ACC112 (cell line): ENCODE measurements around the gene MAD1L1.

ENCODE experiments used
- H2AFZ ChIP-seq: fragments of 200-600 bp; sonication (generic); one replicate; pipeline ENCODE4 v1.6.0; 2017; ENCODE audit warnings: antibody characterized with exemption, low read length; ENCODE audit not compliant: unreplicated experiment
- H3K27ac ChIP-seq: fragments of 200-600 bp; sonication (generic); 2 replicates; pipeline ENCODE4 v1.5.1; 2014; ENCODE audit warnings: low read depth, mild to moderate bottlenecking, antibody characterized with exemption, low read length, moderate library complexity
- H3K27me3 ChIP-seq: fragments of 200-600 bp; sonication (generic); 2 replicates; pipeline ENCODE4 v1.6.1; 2014; ENCODE audit warnings: mild to moderate bottlenecking, antibody characterized with exemption, low read length, moderate library complexity, mixed read lengths; ENCODE audit not compliant: insufficient read depth
- H3K36me3 ChIP-seq: fragments of 200-600 bp; sonication (generic); 2 replicates; pipeline ENCODE4 v1.6.1; 2016; ENCODE audit warnings: mild to moderate bottlenecking, antibody characterized with exemption, low read length, moderate library complexity, mixed read lengths; ENCODE audit not compliant: insufficient read depth
- H3K4me1 ChIP-seq: fragments of 200-600 bp; sonication (generic); one replicate; pipeline ENCODE4 v1.6.1; 2016; ENCODE audit warnings: low read length, mixed read lengths; ENCODE audit not compliant: insufficient read depth, unreplicated experiment, control insufficient read depth
- H3K4me3 ChIP-seq: fragments of 200-600 bp; sonication (generic); 2 replicates; pipeline ENCODE4 v1.5.1; 2014; ENCODE audit warnings: mild to moderate bottlenecking, low read depth, low read length
- H3K79me2 ChIP-seq: fragments of 200-600 bp; sonication (generic); one replicate; pipeline ENCODE4 v1.6.0; 2016; ENCODE audit warnings: low read length; ENCODE audit not compliant: control insufficient read depth, unreplicated experiment, insufficient read depth

Gene MAD1L1

DNA sequence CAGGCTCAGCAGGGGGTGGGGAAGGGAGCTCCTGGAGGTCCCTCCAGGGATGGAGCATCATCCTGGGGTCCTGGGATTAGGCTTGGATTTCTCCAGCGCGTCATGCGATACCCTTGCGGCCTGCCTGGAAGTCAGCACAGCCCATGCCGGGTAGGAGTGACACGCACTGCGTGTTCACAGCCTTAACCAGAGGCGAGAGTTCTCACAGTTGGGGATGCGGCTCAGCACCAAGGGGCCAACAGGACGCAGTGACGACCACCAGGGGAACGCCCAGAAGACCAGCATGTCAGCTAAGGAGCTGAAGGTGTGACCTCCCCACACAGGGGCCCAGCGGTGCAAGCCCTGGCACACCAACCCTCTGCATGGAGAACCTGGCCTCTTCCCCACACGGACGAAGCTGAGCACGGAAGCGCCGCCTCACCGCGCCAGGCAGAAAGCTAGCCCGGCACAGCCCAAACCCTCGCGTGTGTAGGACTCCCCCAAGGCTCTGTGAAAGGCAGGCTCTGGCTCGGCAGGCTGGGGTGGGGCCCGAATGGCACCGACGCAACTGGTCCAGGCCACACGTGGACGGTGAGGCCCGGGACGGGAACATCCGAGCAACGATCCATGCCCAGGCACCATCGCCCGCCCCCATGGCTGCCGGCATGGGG is 364.1 kb downstream of the MAD1L1 start:
- Histone ChIP-seq H3K4me1 (no peaks in the 10 kb centered on the region), H2AFZ (no peak overlapping the region), H3K27ac (no peak overlapping the region), H3K4me3 (no peak overlapping the region), H3K36me3 (no peaks in the 10 kb centered on the region), H3K27me3 (no peaks in the 10 kb centered on the region), H3K79me2 (no peaks in the 10 kb centered on the region)

DNA sequence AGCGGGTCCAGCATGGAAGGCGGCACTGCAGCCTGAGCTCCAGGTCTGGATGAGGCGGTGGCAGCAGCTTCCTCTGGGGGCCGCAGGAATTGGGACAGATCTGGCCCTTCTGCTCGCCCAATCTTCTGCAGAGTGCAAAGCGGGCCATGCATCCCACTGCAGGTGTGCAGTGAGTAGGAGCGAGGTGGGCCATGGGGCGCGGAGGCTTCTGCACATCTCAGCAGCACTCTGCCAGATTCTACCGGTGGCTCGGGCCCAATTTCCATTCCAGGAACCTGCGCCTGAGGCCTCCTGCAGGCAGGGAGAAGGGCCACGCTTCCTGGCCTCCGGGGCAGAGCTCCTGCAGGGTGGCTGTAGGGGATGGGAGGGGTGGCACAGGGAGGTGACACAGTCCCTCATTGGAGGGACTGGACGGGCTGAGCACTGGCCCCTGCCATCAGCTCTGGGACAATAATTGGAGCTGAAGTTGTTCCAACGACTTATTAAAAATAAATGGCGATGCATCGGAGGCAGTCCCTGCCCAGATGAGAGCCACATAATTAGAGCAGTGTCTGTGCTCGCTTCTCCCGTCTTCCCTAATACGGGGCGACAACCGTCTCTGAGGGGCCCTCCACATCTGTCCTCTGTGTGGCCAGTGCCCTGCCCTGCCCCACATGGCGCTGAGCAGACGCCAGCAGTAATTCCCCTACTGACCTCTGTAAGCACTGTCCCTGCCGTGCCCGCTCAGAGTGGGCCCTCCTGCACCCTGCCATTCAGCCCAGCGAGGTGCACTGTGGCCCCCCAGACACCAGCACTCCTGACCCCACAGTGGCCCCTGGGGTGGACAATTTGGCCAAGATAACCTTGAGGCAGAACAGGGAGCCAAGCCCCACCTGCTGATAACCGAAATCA is 365.1 kb downstream of the MAD1L1 start:
- Histone ChIP-seq H3K27ac (no peak overlapping the region), H3K27me3 (no peaks in the 10 kb centered on the region), H3K79me2 (no peaks in the 10 kb centered on the region), H2AFZ (no peak overlapping the region), H3K4me1 (no peaks in the 10 kb centered on the region), H3K36me3 (no peaks in the 10 kb centered on the region), H3K4me3 (no peak overlapping the region)

GRCh38 chr7:1866601-1867000 is 366.1 kb downstream of the MAD1L1 start:
- H2AFZ ChIP-seq: no peak overlapping the region
- H3K4me1 ChIP-seq: no peaks in the 10 kb centered on the region
- no peaks in the 10 kb centered on the region for H3K36me3 ChIP-seq
- no peak overlapping the region for H3K27ac ChIP-seq
- H3K4me3 ChIP-seq: no peak overlapping the region
- H3K27me3 ChIP-seq: no peaks in the 10 kb centered on the region
- no peaks in the 10 kb centered on the region for H3K79me2 ChIP-seq

GRCh38 chr7:1865571-1866255 is 367.0 kb downstream of the MAD1L1 start:
- Histone ChIP-seq H3K4me1 (no peaks in the 10 kb centered on the region), H3K79me2 (no peaks in the 10 kb centered on the region), H3K36me3 (no peaks in the 10 kb centered on the region), H3K27ac (no peak overlapping the region), H3K27me3 (no peaks in the 10 kb centered on the region), H2AFZ (no peak overlapping the region), H3K4me3 (no peak overlapping the region)

DNA sequence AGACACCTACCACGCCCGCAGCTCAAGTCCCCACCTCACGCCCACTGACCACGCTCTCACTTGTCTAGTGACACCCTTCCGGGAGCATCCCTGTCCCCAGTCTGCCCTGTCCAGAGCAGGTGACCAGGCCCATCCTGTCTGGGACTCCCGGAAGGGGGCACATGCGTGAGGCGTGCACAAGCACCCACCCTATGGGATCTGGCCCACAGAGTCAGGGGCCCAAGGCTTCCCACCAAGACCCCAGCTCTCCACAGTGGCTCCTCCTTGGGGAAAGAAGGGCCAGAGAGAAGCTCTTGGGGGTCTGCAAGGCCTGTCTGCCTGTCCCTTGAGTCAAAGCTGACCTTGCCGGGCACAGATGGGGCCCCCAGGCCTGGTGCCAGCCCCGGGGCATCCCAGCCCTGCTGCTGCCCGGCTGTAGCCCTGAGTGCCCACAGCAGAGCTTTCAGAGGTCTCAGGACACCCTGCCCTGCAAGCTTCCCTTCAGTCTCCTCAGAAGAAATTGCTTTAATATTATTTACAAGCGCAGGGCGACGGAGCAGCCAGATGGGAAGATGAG is 367.7 kb downstream of the MAD1L1 start:
- no peaks in the 10 kb centered on the region for H3K79me2 ChIP-seq
- no peak overlapping the region for H3K4me3 ChIP-seq
- H3K27ac ChIP-seq: no peak overlapping the region
- H2AFZ ChIP-seq: no peak overlapping the region
- no peaks in the 10 kb centered on the region for H3K36me3 ChIP-seq
- no peaks in the 10 kb centered on the region for H3K4me1 ChIP-seq
- H3K27me3 ChIP-seq: no peaks in the 10 kb centered on the region

- Histone ChIP-seq H3K4me3 (no peak overlapping the region), H2AFZ (no peak overlapping the region), H3K27me3 (no peaks in the 10 kb centered on the region), H3K27ac (no peak overlapping the region), H3K36me3 (no peaks in the 10 kb centered on the region), H3K4me1 (no peaks in the 10 kb centered on the region), H3K79me2 (no peaks in the 10 kb centered on the region)
Observed at GRCh38 chr7:1864161-1864940, 368.4 kb downstream of the MAD1L1 start.

DNA sequence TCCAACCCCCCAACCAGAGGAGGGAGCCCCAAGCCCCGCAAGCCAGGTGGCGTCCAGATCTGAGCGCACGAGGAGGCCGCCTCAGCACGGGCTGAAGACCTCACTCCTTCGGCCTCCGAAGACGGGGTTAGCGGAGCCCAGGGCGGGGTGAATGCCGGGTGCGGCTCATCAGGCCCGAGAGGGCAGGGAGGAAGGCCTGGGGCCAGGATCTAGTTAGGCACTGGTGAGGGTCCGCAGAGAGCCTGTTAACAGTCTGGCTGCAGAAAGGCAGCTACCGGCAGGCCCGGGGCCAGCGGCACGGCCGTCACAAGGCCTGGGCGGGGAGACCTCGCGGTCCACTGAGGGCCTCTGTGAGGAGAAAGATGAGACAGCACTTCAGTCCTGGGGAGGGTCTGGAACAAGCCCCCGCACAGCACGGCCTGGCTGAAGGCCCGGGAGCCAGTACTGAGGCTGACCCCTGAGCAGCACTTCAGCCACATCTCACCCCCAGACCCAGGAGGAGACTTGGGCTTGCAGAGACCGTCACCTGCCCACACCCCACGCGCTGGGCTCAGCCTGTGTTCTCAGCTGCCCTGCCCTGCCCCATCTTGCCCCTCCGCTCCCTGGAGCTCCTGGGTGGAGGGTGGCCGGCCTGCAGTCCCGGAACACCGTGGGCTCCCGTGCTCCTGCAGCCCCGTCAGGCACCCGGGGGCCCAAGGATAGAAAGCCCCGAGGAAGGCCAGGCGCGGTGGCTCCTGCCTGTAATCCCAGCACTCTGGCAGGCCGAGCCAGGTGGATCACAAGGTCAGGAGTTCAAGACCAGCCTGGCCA is 369.4 kb downstream of the MAD1L1 start:
- no peak overlapping the region for H3K27ac ChIP-seq
- H3K36me3 ChIP-seq: no peaks in the 10 kb centered on the region
- no peaks in the 10 kb centered on the region for H3K4me1 ChIP-seq
- no peak overlapping the region for H2AFZ ChIP-seq
- no peaks in the 10 kb centered on the region for H3K27me3 ChIP-seq
- H3K79me2 ChIP-seq: no peaks in the 10 kb centered on the region
- H3K4me3 ChIP-seq: no peak overlapping the region

DNA sequence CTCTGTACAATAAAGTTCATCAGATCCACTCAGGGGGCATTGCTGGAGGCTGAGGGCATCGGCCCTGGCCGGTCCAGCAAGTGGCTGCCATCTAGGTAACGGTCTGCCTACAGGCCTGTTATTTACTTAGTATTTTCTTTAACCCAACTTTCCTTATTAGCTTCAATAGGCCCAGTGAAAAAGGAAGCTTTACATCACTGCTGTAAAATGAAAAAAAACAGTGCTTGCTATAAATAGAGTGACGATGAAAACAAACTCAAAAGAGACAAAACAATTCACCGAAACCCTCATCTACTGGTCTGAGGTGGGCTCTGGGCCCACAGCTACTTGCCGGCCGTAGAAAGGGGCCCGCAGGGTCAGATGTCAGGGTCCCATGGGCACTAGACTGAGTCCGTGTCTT is 370.2 kb downstream of the MAD1L1 start:
- H3K27ac ChIP-seq: no peak overlapping the region
- no peak overlapping the region for H2AFZ ChIP-seq
- H3K27me3 ChIP-seq: no peaks in the 10 kb centered on the region
- H3K36me3 ChIP-seq: no peaks in the 10 kb centered on the region
- H3K4me1 ChIP-seq: no peaks in the 10 kb centered on the region
- H3K4me3 ChIP-seq: no peak overlapping the region
- no peaks in the 10 kb centered on the region for H3K79me2 ChIP-seq

DNA sequence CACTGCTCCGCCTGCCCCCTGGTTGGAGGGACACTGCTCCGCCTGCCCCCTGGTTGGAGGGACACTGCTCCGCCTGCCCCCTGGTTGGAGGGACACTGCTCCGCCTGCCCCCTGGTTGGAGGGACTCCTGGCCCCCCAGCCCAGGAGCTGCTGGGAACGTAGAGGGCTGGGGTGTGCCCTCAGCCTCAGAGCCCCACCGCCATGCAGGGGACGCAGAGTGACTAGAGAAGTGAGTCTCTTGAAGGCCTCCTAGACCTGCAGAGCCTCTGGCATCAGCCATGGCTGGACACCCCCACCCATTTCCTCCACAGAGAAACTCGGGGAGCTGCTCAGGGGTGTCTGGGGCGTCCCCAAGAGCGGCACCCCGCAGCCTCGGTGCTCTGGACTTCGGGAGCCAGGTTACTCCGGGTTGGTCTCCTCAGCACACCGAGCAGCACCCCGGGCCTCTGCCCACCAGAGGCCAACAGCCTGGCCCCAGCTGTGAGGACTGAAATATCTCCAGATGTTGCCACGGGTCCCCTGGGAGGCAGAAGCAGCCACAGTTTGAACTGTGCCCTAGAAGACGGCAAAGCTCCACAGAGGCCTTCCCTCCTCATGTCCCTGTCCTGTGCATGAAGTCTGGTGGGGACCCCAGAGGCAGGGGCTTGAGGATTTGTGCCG is 370.8 kb downstream of the MAD1L1 start:
- Histone ChIP-seq H3K27ac (no peak overlapping the region), H2AFZ (no peak overlapping the region), H3K36me3 (no peaks in the 10 kb centered on the region), H3K27me3 (no peaks in the 10 kb centered on the region), H3K4me1 (no peaks in the 10 kb centered on the region), H3K79me2 (no peaks in the 10 kb centered on the region), H3K4me3 (no peak overlapping the region)
